K562 (cell line): Measurements from ENCODE around the gene ACAT2. TPM values are rescaled to one million over a fixed set of nuclear protein-coding genes. Genes with fewer than 3 reads are reported as not detected.

Experiments
- ATAC-seq: fragments of 200-7000 bp; cut with Tn5 transposase; 3 replicates; pipeline ENCODE4 v1.9.1; 2020; ENCODE audit warnings: moderate library complexity
- BruUV-seq: library from RNA; stranded (reverse); fragments of 400-500 nt; replicated peaks from 2 replicates; lab custom pipeline; 2021; lab: Mats Ljungman, UMichigan
- CTCF ChIA-PET: fragments of 300-600 bp; formaldehyde crosslinking; extraction: SDS; loops from one replicate; lab custom pipeline; 2021; ENCODE audit warnings: low intra/inter-chr PET ratio; lab: Yijun Ruan, JAX
- POLR2A ChIA-PET: fragments of 300-600, 350-650 bp; sonication (Branson Sonifier 250); formaldehyde crosslinking; extraction: SDS; loops from one replicate; lab custom pipeline; 2021; ENCODE audit warnings: antibody characterized with exemption, inconsistent platforms; lab: Yijun Ruan, JAX
- DNase-seq, 4 experiments: peaks; one replicate each; pipeline versions ENCODE4 v3.0.0 to v3.0.0-alpha.2; 2011 to 2018; ENCODE audit warnings: low spot score in 3 of 4, mixed read lengths in 3 of 4; ENCODE audit errors: extremely low read depth in 1 of 4
- FAIRE-seq: peaks from 2 replicates; lab custom pipeline; 2011; peaks lifted over from hg19 to GRCh38; lab: Jason Lieb, UNC
- H2AFZ ChIP-seq: 2 replicates; pipeline ENCODE4 v1.6.0; 2011; ENCODE audit warnings: low read depth, low read length, control low read depth, inconsistent platforms
- H3K27ac ChIP-seq: fragments of 200-600 bp; 3 replicates; pipeline ENCODE4 v1.8.0; 2011; ENCODE audit warnings: low read depth, mild to moderate bottlenecking, control low read depth, inconsistent platforms, low read length, moderate library complexity, mixed read lengths; ENCODE audit errors: extremely low read depth
- H3K27me3 ChIP-seq, 2 experiments: fragments of 300-600 bp in 1 of 2; 2 replicates in 1 of 2; 3 replicates in 1 of 2; pipeline versions ENCODE4 v1.6.0 to v1.8.0; 2011; ENCODE audit warnings: inconsistent platforms in 2 of 2, low read length in 2 of 2, mild to moderate bottlenecking in 1 of 2, mixed read lengths in 1 of 2, moderate library complexity in 1 of 2; ENCODE audit not compliant: control insufficient read depth in 2 of 2, insufficient read depth in 2 of 2
- H3K36me3 ChIP-seq: fragments of 300-600 bp; 3 replicates; pipeline ENCODE4 v1.8.0; 2011; ENCODE audit warnings: mild to moderate bottlenecking, low read length, inconsistent platforms; ENCODE audit not compliant: control insufficient read depth, insufficient read depth
- H3K4me1 ChIP-seq, 2 experiments: fragments of 200-600 bp in 1 of 2; replicated peaks in 1 of 2; 2 replicates in 1 of 2; 3 replicates in 1 of 2; pipeline versions ENCODE4 v1.5.1 to v1.8.0; 2011; ENCODE audit warnings: inconsistent platforms in 2 of 2, low read length in 2 of 2, mild to moderate bottlenecking in 1 of 2, mixed read lengths in 1 of 2, moderate library complexity in 1 of 2; ENCODE audit not compliant: control insufficient read depth in 2 of 2, insufficient read depth in 2 of 2
- H3K4me2 ChIP-seq: 2 replicates; pipeline ENCODE4 v1.6.1; 2011; ENCODE audit warnings: low read length, control low read depth, inconsistent platforms, mixed read lengths; ENCODE audit not compliant: insufficient read depth
- H3K4me3 ChIP-seq: fragments of 200-600 bp; sonication (generic), shearing (Covaris generic); 2 replicates; pipeline ENCODE4 v1.5.1; 2016; ENCODE audit warnings: control low read depth, inconsistent platforms
- H3K79me2 ChIP-seq: fragments of 200-600 bp; 3 replicates; pipeline ENCODE4 v1.8.0; 2011; ENCODE audit warnings: low read length, inconsistent platforms; ENCODE audit not compliant: control insufficient read depth, insufficient read depth
- H3K9ac ChIP-seq, 2 experiments: 2 replicates each; pipeline versions ENCODE4 v1.6.0 to v1.6.1; 2011; ENCODE audit warnings: low read depth in 2 of 2, low read length in 2 of 2, control low read depth in 1 of 2, inconsistent platforms in 1 of 2, mild to moderate bottlenecking in 1 of 2, mixed read lengths in 1 of 2; ENCODE audit not compliant: insufficient read depth in 1 of 2
- H3K9me1 ChIP-seq: one replicate; pipeline ENCODE4 v1.6.0; 2011; ENCODE audit warnings: inconsistent platforms, mild to moderate bottlenecking, low read length, moderate library complexity; ENCODE audit not compliant: control insufficient read depth, insufficient read depth
- H3K9me3 ChIP-seq: replicated peaks from 2 replicates; pipeline ENCODE4 v1.5.1; 2011; ENCODE audit warnings: low read depth, low read length, inconsistent platforms; ENCODE audit not compliant: control insufficient read depth, insufficient read depth
- H4K20me1 ChIP-seq: replicated peaks from 2 replicates; pipeline ENCODE4 v1.6.1; 2011; ENCODE audit warnings: low read length, inconsistent platforms, mixed read lengths; ENCODE audit not compliant: control insufficient read depth, insufficient read depth
- CBX1 ChIP-seq: sonication (generic); IDR thresholded peaks from 2 replicates; pipeline ENCODE4 v1.6.1; 2016; ENCODE audit warnings: antibody characterized with exemption, low read depth, mild to moderate bottlenecking
- CHD1 ChIP-seq: fragments of 200-600 bp; sonication (generic); IDR thresholded peaks from one replicate; pipeline ENCODE4 v1.6.1; 2012; ENCODE audit warnings: mild to moderate bottlenecking, moderate library complexity, low read length, inconsistent platforms
- FOXA3 ChIP-seq, 2 experiments: fragments of 450-650 bp in 1 of 2; sonication (generic) in 1 of 2; formaldehyde crosslinking; IDR thresholded peaks in 1 of 2; conservative IDR thresholded peaks in 1 of 2; 2 replicates each; pipeline versions ENCODE4 v1.4.0 to v1.8.0; 2020 to 2022; ENCODE audit warnings: mild to moderate bottlenecking in 2 of 2, missing genetic modification reagents in 1 of 2
- KLF13 ChIP-seq: fragments of 450-650 bp; IDR thresholded peaks from 2 replicates; pipeline ENCODE4 v1.6.1; 2016; ENCODE audit warnings: missing genetic modification characterization, low read depth, mild to moderate bottlenecking, missing compliant biosample characterization, moderate library complexity, borderline replicate concordance
- LARP7 ChIP-seq: fragments of 450-650 bp; IDR thresholded peaks from 2 replicates; pipeline ENCODE4 v1.6.1; 2016
- MCM2 ChIP-seq: fragments of 450-650 bp; IDR thresholded peaks from 2 replicates; pipeline ENCODE4 v1.6.1; 2017; ENCODE audit warnings: low read depth, mild to moderate bottlenecking
- MXI1 ChIP-seq: IDR thresholded peaks from 2 replicates; pipeline ENCODE4 v1.6.1; 2011; ENCODE audit warnings: low read depth, mild to moderate bottlenecking, improper control_type of control experiment, low read length
- POLR2A ChIP-seq: fragments of 450-650 bp; conservative IDR thresholded peaks from 2 replicates; pipeline ENCODE4 v1.6.1; 2016
- POLR3A ChIP-seq: IDR thresholded peaks from 2 replicates; pipeline ENCODE4 v1.6.1; 2011; ENCODE audit warnings: borderline replicate concordance, mild to moderate bottlenecking, moderate library complexity; ENCODE audit not compliant: insufficient read length, insufficient read depth; ENCODE audit errors: extremely low read depth
- SAFB ChIP-seq: fragments of 200-400 bp; formaldehyde crosslinking; IDR thresholded peaks from 2 replicates; pipeline ENCODE4 v1.6.1; 2017; ENCODE audit warnings: low read depth, low read length, borderline replicate concordance
- SUPT5H ChIP-seq: fragments of 450-650 bp; IDR thresholded peaks from 2 replicates; pipeline ENCODE4 v1.6.1; 2016
- TEAD1 ChIP-seq, 2 experiments: fragments of 450-650 bp in 1 of 2; sonication (generic) in 1 of 2; formaldehyde crosslinking; IDR thresholded peaks; 2 replicates each; pipeline versions ENCODE4 v1.4.0 to v1.8.0; 2020 to 2022; ENCODE audit warnings: mild to moderate bottlenecking in 2 of 2, missing genetic modification reagents in 1 of 2
- XRCC5 ChIP-seq: fragments of 200-400 bp; formaldehyde crosslinking; IDR thresholded peaks from 2 replicates; pipeline ENCODE4 v1.6.1; 2017; ENCODE audit warnings: low read depth, mild to moderate bottlenecking, low read length
- WGBS: fragments of 100-300 bp; shearing (Covaris generic); methylation state at CpG from one replicate; pipeline ENCODE4 v1.1.6; 2016; ENCODE audit warnings: low coverage, mixed read lengths; ENCODE audit not compliant: insufficient coverage; ENCODE audit errors: missing lambda C conversion rate; 5-methylcytosine and 5-hydroxymethylcytosine counted together
- in situ Hi-C: fragments of 300-500 bp; cut with MboI; formaldehyde crosslinking; loops from 4 replicates; pipeline ENCODE4 v1.15.0; 2018; ENCODE audit warnings: inconsistent platforms, mixed read lengths
- intact Hi-C: fragments of 100-400 bp; cut with micrococcal nuclease; formaldehyde crosslinking; loops from 2 replicates; pipeline ENCODE4 v1.14.2; 2022
- polyA plus RNA-seq, 8 experiments: library from polyadenylated mRNA; depleted of rRNA in 4 of 8; stranded (reverse) in 5 of 8; unstranded in 3 of 8; fragments of >200 nt; fragmentation: Nextera tagmentation in 2 of 8; fragmentation: Illumina TruSeq in 1 of 8; extraction: Ambion mirVana in 2 of 8; extraction: Trizol in 1 of 8; gene quantifications; 2 replicates each; pipeline versions ENCODE4 v1.2.1 to v1.2.3, GENCODE V29; 2011 to 2014; ENCODE audit warnings: inconsistent platforms in 1 of 8, missing spikeins in 1 of 8
- total RNA-seq, 7 experiments: library from RNA; depleted of rRNA in 6 of 7; stranded (reverse); fragments of >200 nt in 6 of 7; fragmentation: Illumina TruSeq in 2 of 7; extraction: Trizol in 2 of 7; gene quantifications; 2 replicates each; pipeline versions ENCODE4 v1.2.1 to v1.2.3, GENCODE V29; 2011 to 2021; ENCODE audit warnings: low replicate concordance in 1 of 7
- TF ChIP-seq, protein P1 (sequence below): sonication (generic); formaldehyde crosslinking; IDR thresholded peaks from 2 replicates; pipeline ENCODE4 v1.8.1; 2023; ENCODE audit warnings: mild to moderate bottlenecking, missing genetic modification reagents
- TF ChIP-seq, protein P2 (sequence below): fragments of 450-650 bp; IDR thresholded peaks from 2 replicates; pipeline ENCODE4 v1.7.1; 2018; ENCODE audit warnings: mild to moderate bottlenecking, low read depth; ENCODE audit not compliant: partially characterized antibody
- TF ChIP-seq, protein P3 (sequence below): fragments of 250-450 bp; sonication (Bioruptor Pico); IDR thresholded peaks from 2 replicates; pipeline ENCODE4 v1.4.0; 2020; ENCODE audit warnings: mild to moderate bottlenecking, moderate library complexity, borderline replicate concordance

Gene ACAT2
- total and polyA plus RNA-seq, 9 of the 15 experiments (the other 6 are each of a cell fraction or from before 2014, with no cell fraction given) = 63.0 to 309 (median 144) TPM

DNA sequence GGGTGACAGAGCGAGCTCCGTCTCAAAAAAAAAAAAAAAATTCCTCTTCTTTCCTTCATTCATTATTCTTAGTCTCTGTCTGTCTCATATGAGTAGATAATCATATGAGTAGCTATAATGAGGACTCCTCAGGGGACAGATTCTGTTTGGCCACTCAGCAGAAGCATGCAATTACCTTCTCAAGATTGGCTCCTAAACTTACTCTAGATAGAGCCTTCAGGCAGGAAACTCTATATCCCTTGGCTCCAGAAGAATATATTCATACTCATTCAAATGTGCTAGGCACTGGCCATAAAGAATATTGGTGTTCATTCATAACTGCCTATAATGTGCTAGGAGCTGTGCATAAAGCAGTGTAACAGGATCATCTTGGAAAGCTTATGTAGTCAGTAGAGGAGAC lies 2.2 kb upstream of the ACAT2 start:
- Histone ChIP-seq H3K27me3 (no peaks in the 10 kb centered on the region), H3K4me3 (no peak overlapping the region), H3K79me2 (peaks cover 33% of the 10 kb centered on the region), H3K9me1 (no peaks in the 10 kb centered on the region), H3K9ac (no peak overlapping the region), H3K36me3 (peaks cover 66% of the 10 kb centered on the region), H3K9me3 (no peaks in the 10 kb centered on the region), H3K4me1 (peaks cover 16 to 26% of the 10 kb centered on the region in 2 experiments; a peak in 4 of 5 replicates), H3K27ac (peak overlapping the region; percentile 48; the same call in 1 of the 3 replicates), H2AFZ (no peak overlapping the region), H3K4me2 (no peak overlapping the region), H4K20me1 (no peaks in the 10 kb centered on the region)
- no CpG with 5 or more reads among the region's 2 CpGs for WGBS
- intact Hi-C loops (loop anchor here (2.0 kb wide), 2 partner anchors 29 to 67 kb away; partner anchors contain the start of genes SOD2 and TCP1), in situ Hi-C loops (no loop called here)
- FAIRE-seq (no peak), ATAC-seq (no peak), DNase-seq (no peak)
- no TSS peak for BruUV-seq
- ChIA-PET CTCF (no interaction called here), POLR2A (interaction anchor here (0.8 to 2.1 kb wide), 5 partner anchors 13 to 33 kb away, joined by 3 to 7 read pairs (median 3); partner anchors contain the start of genes MRPL18, TCP1 and WTAP)
- TF ChIP-seq MCM2 = no peak
- 0 out of 4 replicates have a peak, but pooled peaks of 1 of the 2 experiments have one; percentile 13 for TF ChIP-seq FOXA3 (CRISPR knock-in tag; conservative IDR thresholded peaks at IDR 0.05 in 1 of 2, IDR thresholded peaks at IDR 0.05 in 1 of 2)
- no peak for TF ChIP-seq TEAD1 (CRISPR knock-in tag; IDR thresholded peaks at IDR 0.05)
- TF ChIP-seq, protein P1, sequence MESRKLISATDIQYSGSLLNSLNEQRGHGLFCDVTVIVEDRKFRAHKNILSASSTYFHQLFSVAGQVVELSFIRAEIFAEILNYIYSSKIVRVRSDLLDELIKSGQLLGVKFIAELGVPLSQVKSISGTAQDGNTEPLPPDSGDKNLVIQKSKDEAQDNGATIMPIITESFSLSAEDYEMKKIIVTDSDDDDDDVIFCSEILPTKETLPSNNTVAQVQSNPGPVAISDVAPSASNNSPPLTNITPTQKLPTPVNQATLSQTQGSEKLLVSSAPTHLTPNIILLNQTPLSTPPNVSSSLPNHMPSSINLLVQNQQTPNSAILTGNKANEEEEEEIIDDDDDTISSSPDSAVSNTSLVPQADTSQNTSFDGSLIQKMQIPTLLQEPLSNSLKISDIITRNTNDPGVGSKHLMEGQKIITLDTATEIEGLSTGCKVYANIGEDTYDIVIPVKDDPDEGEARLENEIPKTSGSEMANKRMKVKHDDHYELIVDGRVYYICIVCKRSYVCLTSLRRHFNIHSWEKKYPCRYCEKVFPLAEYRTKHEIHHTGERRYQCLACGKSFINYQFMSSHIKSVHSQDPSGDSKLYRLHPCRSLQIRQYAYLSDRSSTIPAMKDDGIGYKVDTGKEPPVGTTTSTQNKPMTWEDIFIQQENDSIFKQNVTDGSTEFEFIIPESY = peak; percentile 65
- TF ChIP-seq LARP7 = no peak
- no peak for TF ChIP-seq CBX1
- no peak for TF ChIP-seq XRCC5
- no peak for TF ChIP-seq CHD1
- TF ChIP-seq, protein P2, sequence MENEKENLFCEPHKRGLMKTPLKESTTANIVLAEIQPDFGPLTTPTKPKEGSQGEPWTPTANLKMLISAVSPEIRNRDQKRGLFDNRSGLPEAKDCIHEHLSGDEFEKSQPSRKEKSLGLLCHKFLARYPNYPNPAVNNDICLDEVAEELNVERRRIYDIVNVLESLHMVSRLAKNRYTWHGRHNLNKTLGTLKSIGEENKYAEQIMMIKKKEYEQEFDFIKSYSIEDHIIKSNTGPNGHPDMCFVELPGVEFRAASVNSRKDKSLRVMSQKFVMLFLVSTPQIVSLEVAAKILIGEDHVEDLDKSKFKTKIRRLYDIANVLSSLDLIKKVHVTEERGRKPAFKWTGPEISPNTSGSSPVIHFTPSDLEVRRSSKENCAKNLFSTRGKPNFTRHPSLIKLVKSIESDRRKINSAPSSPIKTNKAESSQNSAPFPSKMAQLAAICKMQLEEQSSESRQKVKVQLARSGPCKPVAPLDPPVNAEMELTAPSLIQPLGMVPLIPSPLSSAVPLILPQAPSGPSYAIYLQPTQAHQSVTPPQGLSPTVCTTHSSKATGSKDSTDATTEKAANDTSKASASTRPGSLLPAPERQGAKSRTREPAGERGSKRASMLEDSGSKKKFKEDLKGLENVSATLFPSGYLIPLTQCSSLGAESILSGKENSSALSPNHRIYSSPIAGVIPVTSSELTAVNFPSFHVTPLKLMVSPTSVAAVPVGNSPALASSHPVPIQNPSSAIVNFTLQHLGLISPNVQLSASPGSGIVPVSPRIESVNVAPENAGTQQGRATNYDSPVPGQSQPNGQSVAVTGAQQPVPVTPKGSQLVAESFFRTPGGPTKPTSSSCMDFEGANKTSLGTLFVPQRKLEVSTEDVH = peak; percentile 25
- no peak for TF ChIP-seq POLR3A
- no peak for TF ChIP-seq MXI1
- TF ChIP-seq POLR2A = peak; percentile 49
- TF ChIP-seq, protein P3, sequence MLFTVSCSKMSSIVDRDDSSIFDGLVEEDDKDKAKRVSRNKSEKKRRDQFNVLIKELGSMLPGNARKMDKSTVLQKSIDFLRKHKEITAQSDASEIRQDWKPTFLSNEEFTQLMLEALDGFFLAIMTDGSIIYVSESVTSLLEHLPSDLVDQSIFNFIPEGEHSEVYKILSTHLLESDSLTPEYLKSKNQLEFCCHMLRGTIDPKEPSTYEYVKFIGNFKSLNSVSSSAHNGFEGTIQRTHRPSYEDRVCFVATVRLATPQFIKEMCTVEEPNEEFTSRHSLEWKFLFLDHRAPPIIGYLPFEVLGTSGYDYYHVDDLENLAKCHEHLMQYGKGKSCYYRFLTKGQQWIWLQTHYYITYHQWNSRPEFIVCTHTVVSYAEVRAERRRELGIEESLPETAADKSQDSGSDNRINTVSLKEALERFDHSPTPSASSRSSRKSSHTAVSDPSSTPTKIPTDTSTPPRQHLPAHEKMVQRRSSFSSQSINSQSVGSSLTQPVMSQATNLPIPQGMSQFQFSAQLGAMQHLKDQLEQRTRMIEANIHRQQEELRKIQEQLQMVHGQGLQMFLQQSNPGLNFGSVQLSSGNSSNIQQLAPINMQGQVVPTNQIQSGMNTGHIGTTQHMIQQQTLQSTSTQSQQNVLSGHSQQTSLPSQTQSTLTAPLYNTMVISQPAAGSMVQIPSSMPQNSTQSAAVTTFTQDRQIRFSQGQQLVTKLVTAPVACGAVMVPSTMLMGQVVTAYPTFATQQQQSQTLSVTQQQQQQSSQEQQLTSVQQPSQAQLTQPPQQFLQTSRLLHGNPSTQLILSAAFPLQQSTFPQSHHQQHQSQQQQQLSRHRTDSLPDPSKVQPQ (CRISPR knock-in tag) = no peak
- TF ChIP-seq SUPT5H = 0 out of 2 replicates have a peak, but pooled peaks have one; percentile 44
- no peak for TF ChIP-seq KLF13 (tag)
- no peak for TF ChIP-seq SAFB
